IPS-NIHi7 (cell line): ENCODE data around the gene FZD1.
"Not testable (repeated sequence)": the region's sequence is repeated elsewhere in the genome, so short reads cannot be mapped to it uniquely, and the experiment has no call there.

ENCODE experiments used
- DNase-seq: peaks from one replicate; pipeline ENCODE4 v3.0.0; 2012; ENCODE audit warnings: mixed read lengths; ENCODE audit errors: extremely low spot score

Gene FZD1

DNA sequence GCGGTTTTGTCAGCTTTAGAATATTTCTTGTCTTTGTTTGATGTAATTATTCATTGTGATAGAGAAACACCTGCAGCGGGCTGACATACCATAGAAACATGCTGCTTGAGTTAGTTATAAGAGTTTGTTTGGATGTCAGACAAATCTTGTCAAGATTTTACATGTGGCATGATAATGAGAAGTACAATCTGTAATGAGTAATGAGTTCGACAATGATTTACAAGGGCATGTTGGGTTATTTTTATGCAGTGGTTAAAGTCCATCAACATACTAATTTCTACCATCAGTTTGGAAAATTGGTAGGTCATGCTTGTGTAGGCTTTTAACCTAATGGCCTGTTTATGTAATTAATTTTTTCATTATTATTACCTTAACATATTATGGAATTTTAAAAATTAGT is 31.3 kb downstream of the FZD1 start:
- no peak for DNase-seq

DNA sequence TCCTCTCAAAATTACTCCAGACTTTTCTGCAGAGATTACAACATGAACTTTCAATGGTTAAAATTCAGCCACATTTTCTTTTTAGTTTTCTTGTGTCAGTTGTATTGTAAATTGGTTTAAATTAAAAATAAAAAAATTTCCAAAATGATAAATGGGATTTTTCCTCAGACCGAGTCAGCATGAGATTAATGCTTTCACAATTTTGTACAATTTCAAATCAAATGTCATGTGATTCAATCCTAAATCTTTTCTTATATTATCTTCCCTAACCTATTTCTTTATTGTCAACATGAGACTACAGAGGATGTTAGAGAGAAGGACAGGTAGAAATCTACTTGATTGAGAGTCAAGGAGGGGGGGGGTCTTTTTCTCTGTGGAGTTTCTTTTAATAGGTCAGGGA is 33.7 kb downstream of the FZD1 start:
- no peak for DNase-seq

DNA sequence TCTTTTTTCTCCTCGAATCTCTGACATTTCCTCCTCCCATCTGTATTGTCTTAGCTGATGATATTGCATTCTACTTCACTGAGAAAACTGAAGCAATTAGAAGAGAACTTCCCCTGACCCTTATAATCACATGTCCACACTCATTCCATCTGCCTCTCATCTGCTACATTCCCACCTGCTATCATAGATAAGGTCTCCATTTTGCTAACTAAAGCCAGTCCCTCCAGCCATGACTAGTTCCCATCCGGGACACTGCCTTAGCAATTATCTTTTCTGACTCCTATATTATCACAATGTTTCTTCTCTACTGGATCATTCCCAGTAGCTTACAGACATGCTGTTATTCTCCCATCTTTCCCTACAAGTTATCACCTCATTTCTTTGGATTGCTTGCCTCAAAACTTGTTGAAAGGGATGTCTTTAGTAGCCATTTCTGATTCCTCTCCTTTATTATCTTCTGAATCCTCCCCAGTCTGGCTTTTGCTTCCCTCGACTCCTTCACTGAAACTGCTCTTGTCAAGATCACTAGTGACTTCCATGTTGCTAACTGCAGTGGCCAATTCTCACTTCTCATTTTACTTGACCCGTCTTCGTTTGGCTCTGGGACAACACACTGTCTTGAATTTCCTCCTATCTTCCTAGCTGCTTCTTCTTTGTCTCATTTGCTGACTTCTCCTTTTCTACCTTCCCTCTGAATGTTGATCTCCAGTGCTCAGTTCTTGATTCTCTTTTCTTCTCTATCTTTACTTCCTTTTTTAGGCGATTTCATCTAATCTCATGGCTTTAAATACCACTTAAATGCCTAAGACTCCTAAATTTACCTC is 35.9 kb downstream of the FZD1 start:
- no peak for DNase-seq

DNA sequence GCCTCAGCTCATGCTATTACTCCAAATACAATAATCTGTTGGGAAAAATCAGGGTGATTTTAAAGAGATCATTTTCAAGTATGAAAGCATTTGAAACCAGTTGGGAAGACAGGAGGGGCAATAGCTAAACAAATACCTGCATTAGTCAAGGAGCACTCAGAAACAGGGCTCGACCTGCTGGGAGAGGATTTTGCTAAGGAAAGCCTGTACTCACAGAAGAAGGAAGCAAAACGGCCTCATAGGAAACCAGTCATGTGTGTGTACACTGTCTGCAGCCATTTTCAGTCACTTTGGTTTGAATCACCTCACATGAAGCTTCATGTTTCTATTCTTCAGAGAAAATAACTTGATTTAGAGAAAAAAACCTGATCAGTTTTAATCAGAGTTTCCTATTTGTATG is 38.6 kb downstream of the FZD1 start:
- DNase-seq, result no peak

DNA sequence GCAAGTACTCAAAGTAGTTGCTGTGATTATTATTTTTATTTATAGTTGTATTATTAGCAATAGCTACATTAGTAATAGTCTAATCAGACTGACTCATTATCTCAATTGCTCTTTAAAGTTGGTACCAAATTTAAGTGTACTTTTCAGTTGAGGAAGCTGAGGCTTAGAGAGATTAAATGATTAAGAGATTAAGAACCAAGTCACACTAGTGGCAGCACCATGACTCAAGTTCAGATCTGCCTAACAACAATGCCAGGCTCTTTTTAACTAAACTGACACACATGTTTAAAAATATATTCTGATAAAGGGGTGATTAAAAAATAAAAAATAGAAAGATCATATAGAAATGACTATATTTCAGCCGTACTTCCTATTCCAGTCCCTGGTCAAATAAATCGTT is 42.0 kb downstream of the FZD1 start:
- DNase-seq, result no peak

DNA sequence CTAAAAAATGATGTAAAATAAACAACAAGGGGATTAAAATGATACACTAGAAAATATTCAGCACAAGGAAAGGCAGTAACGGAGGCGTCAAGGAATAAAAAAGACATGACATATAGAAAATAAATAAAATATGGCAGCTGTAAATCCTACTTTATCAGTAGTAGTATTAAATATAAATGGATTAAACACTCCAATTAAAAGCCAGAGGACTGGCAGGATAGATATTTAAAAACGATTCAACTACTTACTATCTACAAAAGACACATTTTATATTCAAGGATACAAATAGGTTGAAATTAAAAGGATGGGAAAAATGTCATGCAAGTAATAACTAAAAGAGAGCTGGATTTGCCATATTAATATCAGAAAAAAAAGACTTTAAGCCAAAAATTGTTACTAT is 43.2 kb downstream of the FZD1 start:
- DNase-seq, result no peak

DNA sequence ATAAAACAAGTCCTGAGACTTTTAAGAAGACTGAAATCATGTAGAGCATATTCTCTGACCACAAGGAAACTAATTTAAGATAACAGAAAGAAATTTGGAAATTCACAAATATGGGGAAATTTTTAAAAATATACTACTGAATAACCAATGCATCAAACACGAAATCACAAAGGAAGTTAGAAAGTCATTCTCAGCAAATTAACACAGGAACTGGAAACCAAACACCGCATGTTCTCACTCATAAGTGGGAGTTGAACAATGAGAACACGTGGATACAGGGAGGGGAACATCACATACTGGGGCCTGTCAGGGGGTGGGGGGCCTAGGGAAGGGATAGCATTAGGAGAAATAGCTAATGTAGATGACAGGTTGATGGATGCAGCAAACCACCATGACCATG is 44.0 kb downstream of the FZD1 start:
- not testable (repeated sequence) for DNase-seq

DNA sequence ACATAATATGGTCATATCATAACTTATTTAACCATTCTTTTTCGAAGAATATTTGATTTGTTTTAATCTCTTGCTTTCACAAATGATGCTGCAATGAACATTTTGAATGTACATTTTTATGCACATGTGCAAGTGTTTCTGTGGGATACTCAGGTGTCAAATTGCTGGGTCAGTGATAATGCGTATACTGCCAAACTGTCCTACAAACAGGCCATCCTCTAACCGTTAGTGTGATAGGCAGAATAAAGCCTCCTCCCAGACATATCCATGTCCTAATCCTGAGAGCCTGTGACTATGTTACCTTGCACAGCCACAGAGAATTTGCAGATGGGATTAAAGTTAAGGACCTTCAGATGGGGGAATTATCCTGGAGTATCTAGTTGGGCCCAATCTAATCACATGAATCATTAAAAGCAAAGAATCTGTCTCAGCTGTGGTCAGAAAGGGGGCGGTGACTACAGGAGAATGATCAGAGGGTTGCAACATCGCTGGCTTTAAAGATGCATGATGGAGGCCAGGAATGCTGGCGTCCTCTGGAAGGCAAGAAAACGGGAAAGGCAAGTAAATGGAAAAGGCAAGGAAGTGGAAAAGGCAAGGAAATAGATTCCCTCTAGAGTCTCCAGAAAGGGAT is 46.7 kb downstream of the FZD1 start:
- DNase-seq, result peak; percentile 21

DNA sequence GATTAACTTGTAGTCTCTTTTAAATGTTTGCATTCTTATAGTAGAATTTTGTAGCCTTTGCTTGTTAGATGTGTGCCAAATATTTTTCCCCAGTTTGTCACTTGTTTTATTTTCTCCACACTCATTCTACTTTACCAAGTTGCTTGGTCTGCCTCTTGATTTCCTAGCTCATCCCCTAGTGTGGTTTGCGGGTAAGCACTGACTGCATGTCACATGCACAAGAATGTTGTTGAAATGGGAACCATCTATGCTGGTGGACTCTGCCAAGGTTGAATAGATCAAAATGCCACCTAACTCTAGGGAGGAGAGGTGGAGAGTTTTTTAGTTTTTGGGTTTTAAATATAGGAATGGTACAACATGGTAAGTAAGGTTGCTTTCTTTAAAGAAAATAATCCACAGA is 47.6 kb downstream of the FZD1 start:
- DNase-seq, result no peak

DNA sequence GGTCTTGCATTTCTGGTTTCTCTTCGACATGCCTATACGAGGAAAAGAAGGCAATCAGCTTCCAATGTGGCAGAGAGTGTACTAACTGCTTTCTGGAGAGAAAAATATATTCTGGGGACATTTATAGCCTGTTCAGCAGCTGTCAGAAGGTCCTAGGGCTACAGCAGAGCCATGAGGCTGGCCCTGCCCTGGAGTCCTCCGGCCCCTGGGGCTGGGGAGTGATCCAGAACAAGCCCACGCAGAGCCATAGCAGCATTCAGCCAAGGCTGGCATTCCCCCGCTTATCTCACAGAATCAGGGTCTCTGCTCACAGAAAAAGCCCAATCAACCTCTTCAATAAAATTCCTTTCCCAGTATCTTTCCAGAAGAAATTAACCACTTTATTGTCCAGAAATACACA is 48.9 kb downstream of the FZD1 start:
- no peak for DNase-seq

DNA sequence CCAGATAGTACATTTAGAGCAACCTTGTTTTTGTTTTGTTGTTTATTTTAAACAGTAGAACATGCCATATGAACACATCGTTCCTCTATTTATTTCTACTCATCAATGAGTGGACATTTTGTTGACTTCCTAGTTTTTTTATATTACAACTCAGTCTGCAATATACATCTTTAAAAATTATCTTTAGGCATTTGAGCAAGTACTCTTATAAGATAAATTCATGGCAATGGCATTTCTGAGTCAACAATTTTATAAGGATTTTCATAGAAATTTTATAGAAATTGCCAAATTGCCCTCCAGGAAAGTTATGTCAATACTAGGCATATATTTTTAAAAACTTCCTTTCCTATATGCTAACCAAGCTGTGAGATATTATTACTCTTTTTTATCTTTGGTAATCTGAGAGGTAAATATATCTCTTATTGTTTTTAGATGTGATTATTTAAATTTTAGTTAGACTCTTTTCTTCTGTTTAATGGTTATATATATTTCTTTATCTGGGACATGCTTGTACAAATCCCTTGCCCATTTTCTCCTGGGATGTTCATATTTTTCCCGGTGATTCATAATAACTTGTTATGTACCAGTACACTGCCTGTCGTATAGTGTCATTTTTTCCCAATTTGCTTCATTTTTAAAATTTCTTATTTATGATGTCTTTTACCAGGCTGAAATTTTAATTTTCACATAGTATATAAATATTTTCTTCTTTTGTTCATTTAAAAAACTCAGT is 50.5 kb downstream of the FZD1 start:
- DNase-seq, result no peak

DNA sequence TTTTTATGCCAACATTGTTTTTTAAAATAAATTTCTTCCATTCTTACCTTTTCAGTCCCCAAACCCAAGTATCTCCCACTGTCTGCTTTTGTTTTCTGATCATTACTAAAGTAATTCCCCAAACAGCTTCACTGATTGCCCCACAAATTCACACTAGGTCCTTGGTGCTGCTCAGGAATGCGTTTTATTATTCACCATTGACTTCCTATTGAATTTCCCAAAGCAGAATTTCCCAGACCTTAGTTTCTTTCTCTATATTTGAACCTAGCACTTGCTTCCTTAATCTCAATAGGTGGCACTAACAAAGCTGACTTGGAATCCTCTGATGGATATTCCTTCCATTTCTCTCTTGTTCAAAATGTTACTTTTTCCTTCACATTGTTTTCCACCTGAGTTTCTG is 52.2 kb downstream of the FZD1 start:
- no peak for DNase-seq

DNA sequence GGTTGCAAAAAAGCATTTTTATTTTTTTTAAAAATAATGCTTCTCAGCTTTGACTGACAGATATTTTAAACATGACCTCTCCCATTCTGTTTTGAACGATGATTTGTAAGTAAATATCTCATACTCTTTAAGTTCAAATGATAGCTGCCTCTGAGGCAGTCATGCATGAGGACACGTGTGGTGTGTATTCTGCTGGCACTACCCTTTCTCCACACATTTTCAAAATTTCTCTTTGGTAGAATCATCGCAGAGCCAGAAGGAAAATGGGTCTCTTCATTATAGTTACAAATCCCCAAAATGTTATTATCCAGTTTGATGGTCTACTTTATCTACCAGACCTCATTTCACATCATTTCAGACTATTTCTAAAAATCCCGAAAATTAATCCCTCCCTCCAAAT is 55.1 kb downstream of the FZD1 start:
- no peak for DNase-seq

DNA sequence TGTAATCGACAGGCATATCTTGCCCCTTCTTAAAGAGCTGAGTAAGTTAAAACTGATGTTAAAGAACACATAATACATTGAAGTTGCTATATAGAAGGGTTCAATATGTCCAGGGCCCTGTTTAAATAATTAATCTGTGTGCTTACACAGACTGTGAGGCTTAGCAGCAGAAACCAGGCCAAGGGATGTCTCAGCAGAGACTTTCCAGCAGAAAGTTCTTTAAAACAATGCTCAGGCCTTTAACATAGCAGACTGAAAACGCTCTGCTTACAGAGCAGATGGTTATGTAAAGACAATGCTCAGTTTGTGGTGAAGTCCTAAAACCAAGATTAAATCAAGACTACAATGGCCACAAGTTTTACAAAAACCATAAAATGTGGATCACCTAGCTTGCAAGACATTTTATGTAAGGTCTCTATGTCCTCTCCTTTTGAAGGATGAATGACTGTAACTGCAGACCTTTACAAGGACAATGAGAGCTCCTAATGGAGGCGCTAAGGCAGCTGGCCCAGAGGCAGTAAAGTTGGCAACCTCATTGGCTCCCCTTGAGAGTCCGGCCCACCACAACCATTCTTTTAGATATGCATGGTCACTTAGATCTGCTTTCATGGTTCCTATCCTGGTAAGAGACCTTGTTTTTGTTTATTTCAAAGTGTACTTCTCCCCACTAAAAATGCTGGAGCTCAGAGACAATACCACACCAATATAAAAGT is 56.3 kb downstream of the FZD1 start:
- DNase-seq, result no peak
